Activated T-helper 17 cell treated with anti-CD3 and anti-CD28 coated beads, Interleukin-2, amount 50 U/mL, for 72 hours (primary cell): ENCODE results near the gene PDCD2. TPM values are rescaled to one million over a fixed set of nuclear protein-coding genes. Genes with fewer than 3 reads are reported as not detected.

ENCODE experiments used
- ATAC-seq: fragments of 150-1000 bp; cut with Tn5 transposase; replicated peaks from 2 replicates; pipeline ENCODE4 v1.10.0; 2021; ENCODE audit warnings: mild to moderate bottlenecking, moderate library complexity
- H3K27ac Mint-ChIP-seq: one replicate; pipeline ENCODE4 v1.8.0; 2022; ENCODE audit warnings: mixed read lengths
- H3K27me3 Mint-ChIP-seq: one replicate; pipeline ENCODE4 v1.8.0; 2022; ENCODE audit warnings: mixed read lengths
- H3K36me3 Mint-ChIP-seq: one replicate; pipeline ENCODE4 v1.8.0; 2022; ENCODE audit warnings: low read depth, mild to moderate bottlenecking, mixed read lengths
- H3K4me1 Mint-ChIP-seq: one replicate; pipeline ENCODE4 v1.8.0; 2022; ENCODE audit warnings: mixed read lengths
- H3K4me3 Mint-ChIP-seq: one replicate; pipeline ENCODE4 v1.8.0; 2022; ENCODE audit warnings: mild to moderate bottlenecking, mixed read lengths
- H3K9me3 Mint-ChIP-seq: one replicate; pipeline ENCODE4 v1.8.0; 2022; ENCODE audit warnings: mixed read lengths
- total RNA-seq, 2 donors: library from RNA; stranded (reverse); gene quantifications; one replicate each; pipeline ENCODE4 v1.2.3, GENCODE V29; 2022

The PDCD2 gene
- total RNA-seq, 2 donors from 2014 or later: 61.3 to 128 TPM

DNA sequence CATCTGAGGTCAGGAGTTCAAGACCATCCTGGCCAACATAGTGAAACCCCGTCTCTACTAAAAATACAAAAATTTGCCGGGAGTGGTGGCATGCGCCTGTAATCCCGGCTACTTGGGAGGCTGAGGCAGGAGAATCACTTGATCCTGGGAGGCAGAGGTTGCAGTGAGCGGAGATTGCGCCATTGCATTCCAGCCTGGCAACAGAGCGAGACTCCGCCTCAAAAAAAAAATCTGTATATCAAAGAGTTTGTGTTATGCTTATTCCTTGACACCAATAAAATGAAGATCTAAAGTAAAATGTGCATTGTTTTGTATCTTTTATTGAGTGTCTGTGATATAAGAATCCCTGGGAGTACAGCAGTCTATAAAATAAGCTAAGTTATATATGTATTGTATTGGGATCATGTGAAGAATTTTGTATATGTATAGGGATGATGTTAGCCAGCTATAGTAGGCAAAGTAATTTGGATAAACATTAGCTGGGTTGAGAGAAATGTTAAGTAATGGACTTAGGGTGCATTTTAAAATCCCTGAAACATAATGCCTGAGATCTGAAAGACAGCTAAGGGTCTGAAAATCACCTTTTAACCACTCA is 19.4 kb downstream of the PDCD2 start:
- Mint-ChIP-seq H3K36me3 (peaks cover 97% of the 10 kb centered on the region), H3K9me3 (no peaks in the 10 kb centered on the region), H3K4me3 (no peak overlapping the region), H3K27me3 (no peaks in the 10 kb centered on the region), H3K4me1 (peaks cover 6% of the 10 kb centered on the region), H3K27ac (no peak overlapping the region)
- ATAC-seq: no peak

- Mint-ChIP-seq H3K27me3 (no peaks in the 10 kb centered on the region), H3K4me1 (peaks cover 12% of the 10 kb centered on the region), H3K9me3 (no peaks in the 10 kb centered on the region), H3K27ac (no peak overlapping the region), H3K36me3 (peaks cover 97% of the 10 kb centered on the region), H3K4me3 (no peak overlapping the region)
- no peak for ATAC-seq
These were observed 22.9 kb downstream of the PDCD2 start for GRCh38 chr6:170561555-170561954.

GRCh38 chr6:170555305-170555704 is 29.1 kb downstream of the PDCD2 start:
- peaks cover 20% of the 10 kb centered on the region for H3K4me1 Mint-ChIP-seq
- no peak for ATAC-seq
- no peaks in the 10 kb centered on the region for H3K9me3 Mint-ChIP-seq
- no peaks in the 10 kb centered on the region for H3K27me3 Mint-ChIP-seq
- H3K4me3 Mint-ChIP-seq: no peak overlapping the region
- peaks cover 38% of the 10 kb centered on the region for H3K36me3 Mint-ChIP-seq
- no peak overlapping the region for H3K27ac Mint-ChIP-seq

- ATAC-seq: no peak
- H3K27me3 Mint-ChIP-seq: no peaks in the 10 kb centered on the region
- no peak overlapping the region for H3K4me3 Mint-ChIP-seq
- H3K27ac Mint-ChIP-seq: no peak overlapping the region
- peaks cover 32% of the 10 kb centered on the region for H3K36me3 Mint-ChIP-seq
- H3K4me1 Mint-ChIP-seq: peaks cover 26% of the 10 kb centered on the region
- no peaks in the 10 kb centered on the region for H3K9me3 Mint-ChIP-seq
These were observed 29.7 kb downstream of the PDCD2 start for GRCh38 chr6:170554796-170555137.

DNA sequence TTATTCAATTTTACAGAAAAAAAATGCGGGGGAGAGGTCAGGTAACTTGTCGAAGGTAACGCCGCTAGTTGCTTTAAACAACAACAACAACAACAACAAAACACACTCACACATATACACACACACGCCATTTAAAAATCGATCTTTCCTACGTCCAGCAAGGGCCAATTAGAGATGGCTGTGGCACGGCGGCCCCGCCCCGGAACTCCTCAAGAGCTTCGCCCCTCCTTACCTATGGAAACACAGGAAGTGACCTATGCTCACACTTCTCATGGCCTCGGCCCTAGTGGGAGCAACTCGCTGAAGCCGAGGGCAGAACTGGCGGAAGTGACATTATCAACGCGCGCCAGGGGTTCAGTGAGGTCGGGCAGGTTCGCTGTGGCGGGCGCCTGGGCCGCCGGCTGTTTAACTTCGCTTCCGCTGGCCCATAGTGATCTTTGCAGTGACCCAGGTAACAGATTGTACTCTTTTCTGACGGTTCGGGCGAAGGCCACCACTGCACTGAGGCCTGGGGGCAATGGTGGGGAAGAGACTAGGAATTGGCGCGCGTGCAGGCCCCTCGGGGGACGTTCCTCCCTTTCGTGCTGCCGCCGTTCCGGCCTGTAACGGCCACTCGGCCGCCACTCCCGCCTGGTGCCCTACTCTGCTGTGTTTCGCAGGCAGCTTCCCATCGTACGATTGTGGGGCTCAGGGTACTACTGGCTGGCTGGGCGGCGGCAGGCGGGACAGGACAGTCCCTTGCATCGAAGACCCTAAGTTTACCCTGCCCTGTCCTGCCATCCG is 30.2 kb downstream of the PDCD2 start, which contains the start of gene TBP:
TBP (plus strand) TSS at position 357 of the 783 bp plus-strand sequence. CDS start 2,661 bp downstream, outside the sequence.
- peak; percentile 98 for ATAC-seq
- Mint-ChIP-seq H3K4me3 (no peak within 1 kb of the TSS), H3K4me1 (peaks cover 31% of the 10 kb centered on the region), H3K9me3 (no peaks in the 10 kb centered on the region), H3K27ac (no peak within 1 kb of the TSS), H3K36me3 (peaks cover 27% of the 10 kb centered on the region), H3K27me3 (no peaks in the 10 kb centered on the region)

DNA sequence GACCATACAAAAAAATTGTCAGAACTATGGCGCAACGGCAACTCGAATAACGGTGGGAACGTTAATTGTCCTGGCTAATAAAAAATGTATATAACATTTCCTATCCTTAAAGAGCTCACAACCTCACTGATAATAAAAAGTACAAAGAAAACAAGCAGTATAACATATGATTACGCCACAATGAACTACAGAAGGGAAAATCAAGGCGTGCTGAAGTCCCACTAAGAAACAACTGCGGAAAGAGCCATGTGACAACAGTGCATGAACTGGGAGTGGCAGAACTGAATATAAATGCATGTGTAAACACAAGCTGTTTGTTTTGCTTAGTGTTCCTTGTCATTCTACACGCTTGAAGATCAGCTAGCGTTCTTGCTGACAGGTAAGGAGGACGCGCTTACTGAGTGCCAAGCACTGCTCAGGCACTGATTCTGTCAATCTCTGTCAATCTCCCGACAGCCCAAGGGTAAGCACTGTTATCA is 30.9 kb downstream of the PDCD2 start:
- H3K27ac Mint-ChIP-seq: no peak overlapping the region
- peak; percentile 50 for ATAC-seq
- H3K4me1 Mint-ChIP-seq: peaks cover 36% of the 10 kb centered on the region
- H3K4me3 Mint-ChIP-seq: no peak overlapping the region
- H3K9me3 Mint-ChIP-seq: no peaks in the 10 kb centered on the region
- H3K27me3 Mint-ChIP-seq: no peaks in the 10 kb centered on the region
- peaks cover 20% of the 10 kb centered on the region for H3K36me3 Mint-ChIP-seq

GRCh38 chr6:170552765-170553533 is 31.5 kb downstream of the PDCD2 start, which contains the start of gene PSMB1:
Gene PSMB1 (minus strand): TSS chr6:170553307. CDS start chr6:170553242, 65 bp downstream.
- Mint-ChIP-seq H3K4me3 (no peak within 1 kb of the TSS), H3K27me3 (no peaks in the 10 kb centered on the region), H3K27ac (no peak within 1 kb of the TSS), H3K36me3 (peaks cover 14% of the 10 kb centered on the region), H3K4me1 (peaks cover 32% of the 10 kb centered on the region), H3K9me3 (no peaks in the 10 kb centered on the region)
- peak; percentile 63 for ATAC-seq

GRCh38 chr6:170545405-170545804 is 39.0 kb downstream of the PDCD2 start:
- Mint-ChIP-seq H3K4me3 (no peak overlapping the region), H3K27ac (no peak overlapping the region), H3K36me3 (no peaks in the 10 kb centered on the region), H3K27me3 (no peaks in the 10 kb centered on the region), H3K4me1 (peaks cover 22% of the 10 kb centered on the region), H3K9me3 (no peaks in the 10 kb centered on the region)
- ATAC-seq: no peak

DNA sequence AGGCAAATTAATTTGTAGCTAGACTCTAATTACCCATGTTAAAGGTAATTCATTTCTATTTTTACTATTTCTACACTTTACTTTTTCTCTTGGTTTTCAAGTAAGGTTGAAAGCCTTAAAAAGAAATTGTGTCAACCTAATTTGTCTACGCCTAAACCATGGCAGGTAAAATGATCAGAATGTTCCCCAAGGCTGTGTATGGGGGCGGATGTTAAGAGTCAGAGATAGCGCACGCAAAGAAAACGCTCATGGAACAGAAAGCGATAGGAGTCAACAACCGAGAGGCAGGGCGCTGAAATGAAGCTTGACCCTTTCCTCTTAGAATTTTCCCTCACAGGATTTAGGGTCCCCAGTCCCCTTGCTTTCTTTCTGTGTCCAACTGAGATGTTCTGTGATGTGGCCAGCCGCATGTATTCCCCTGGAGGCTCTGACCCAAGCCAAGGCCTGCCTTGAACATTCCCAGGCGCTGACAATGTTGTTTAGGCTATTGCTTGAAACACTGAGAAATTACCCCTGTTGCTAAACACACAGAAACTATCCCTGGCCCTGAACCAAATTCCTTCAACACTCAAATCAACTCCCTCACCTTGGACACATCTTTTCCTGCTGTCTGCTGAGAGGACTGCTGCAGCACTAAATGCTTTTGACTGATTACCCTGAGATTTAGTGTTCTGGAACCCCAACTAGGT is 42.3 kb downstream of the PDCD2 start:
- no peaks in the 10 kb centered on the region for H3K9me3 Mint-ChIP-seq
- no peaks in the 10 kb centered on the region for H3K27me3 Mint-ChIP-seq
- no peak overlapping the region for H3K4me3 Mint-ChIP-seq
- ATAC-seq: no peak
- H3K27ac Mint-ChIP-seq: peak overlapping the region; percentile 36
- H3K4me1 Mint-ChIP-seq: peaks cover 9% of the 10 kb centered on the region
- no peaks in the 10 kb centered on the region for H3K36me3 Mint-ChIP-seq

GRCh38 chr6:170537329-170537728 is 47.1 kb downstream of the PDCD2 start:
- Mint-ChIP-seq H3K27ac (no peak overlapping the region), H3K4me3 (no peak overlapping the region), H3K36me3 (no peaks in the 10 kb centered on the region), H3K4me1 (peaks cover 4% of the 10 kb centered on the region), H3K27me3 (no peaks in the 10 kb centered on the region), H3K9me3 (no peaks in the 10 kb centered on the region)
- no peak for ATAC-seq

- H3K9me3 Mint-ChIP-seq: no peaks in the 10 kb centered on the region
- no peak overlapping the region for H3K27ac Mint-ChIP-seq
- no peak for ATAC-seq
- H3K4me1 Mint-ChIP-seq: peaks cover 4% of the 10 kb centered on the region
- no peaks in the 10 kb centered on the region for H3K36me3 Mint-ChIP-seq
- H3K27me3 Mint-ChIP-seq: no peaks in the 10 kb centered on the region
- no peak overlapping the region for H3K4me3 Mint-ChIP-seq
These were observed 47.8 kb downstream of the PDCD2 start for GRCh38 chr6:170536671-170537070.

- Mint-ChIP-seq H3K9me3 (no peaks in the 10 kb centered on the region), H3K4me1 (peaks cover 4% of the 10 kb centered on the region), H3K4me3 (no peak overlapping the region), H3K27ac (no peak overlapping the region), H3K36me3 (no peaks in the 10 kb centered on the region), H3K27me3 (no peaks in the 10 kb centered on the region)
- no peak for ATAC-seq
These were observed 49.4 kb downstream of the PDCD2 start for GRCh38 chr6:170535004-170535403.

DNA sequence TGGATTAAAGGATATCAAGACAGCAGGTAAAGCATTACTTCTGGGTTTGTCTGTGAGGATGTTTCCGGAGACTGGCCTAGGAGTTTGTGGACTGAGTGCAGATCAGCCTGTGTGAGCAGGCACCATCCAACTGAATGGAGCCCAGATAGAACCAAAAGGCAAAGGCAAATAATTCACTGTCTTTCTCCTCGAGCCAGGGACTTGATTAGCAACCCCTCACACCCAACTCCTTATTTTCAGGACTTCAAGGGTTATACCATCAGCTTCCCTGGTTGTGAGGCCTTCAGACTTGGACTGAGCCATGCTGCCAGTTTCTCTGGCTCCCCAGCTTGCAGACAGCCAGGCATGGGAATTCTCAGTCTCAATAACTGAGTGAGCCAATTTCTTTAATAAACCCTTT is 50.6 kb downstream of the PDCD2 start:
- Mint-ChIP-seq H3K4me1 (peaks cover 4% of the 10 kb centered on the region), H3K36me3 (no peaks in the 10 kb centered on the region), H3K9me3 (no peaks in the 10 kb centered on the region), H3K27ac (no peak overlapping the region), H3K4me3 (no peak overlapping the region), H3K27me3 (no peaks in the 10 kb centered on the region)
- no peak for ATAC-seq

DNA sequence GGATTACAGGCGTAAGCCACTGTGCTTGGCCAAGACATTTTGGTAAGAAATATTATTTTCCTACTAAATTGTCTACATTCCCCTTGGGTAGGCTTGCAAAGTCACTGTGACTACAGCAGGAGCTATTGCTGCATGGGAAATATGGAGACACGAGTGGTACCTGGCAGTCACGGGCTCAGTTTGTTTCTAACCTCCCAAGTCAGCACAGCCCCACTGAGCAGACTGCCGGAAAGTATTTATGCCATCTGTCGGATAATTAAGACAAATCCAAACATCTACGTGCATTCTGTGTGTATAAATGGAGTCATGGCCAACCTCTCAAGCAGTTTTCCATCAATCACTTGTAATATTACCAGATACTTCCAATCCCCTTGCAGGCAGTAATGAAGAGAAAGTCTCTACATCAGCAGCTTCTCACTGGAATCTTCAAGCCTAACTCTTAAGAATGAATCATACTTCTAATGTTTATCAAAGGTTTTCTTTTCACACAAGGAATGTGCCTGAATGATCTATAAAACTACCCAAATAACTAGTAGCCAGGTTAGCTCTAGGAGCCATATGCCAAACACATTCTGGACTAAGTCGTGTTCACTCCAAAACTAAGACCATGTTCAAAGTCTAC is 51.5 kb downstream of the PDCD2 start:
- Mint-ChIP-seq H3K9me3 (no peaks in the 10 kb centered on the region), H3K27me3 (no peaks in the 10 kb centered on the region), H3K36me3 (no peaks in the 10 kb centered on the region), H3K4me3 (no peak overlapping the region), H3K4me1 (peaks cover 4% of the 10 kb centered on the region), H3K27ac (no peak overlapping the region)
- ATAC-seq: no peak
